HUES64 (cell line): Measurements from ENCODE around the gene SCGB1C2. TPM values are rescaled to one million over a fixed set of nuclear protein-coding genes. Genes with fewer than 3 reads are reported as not detected.
"Not testable (repeated sequence)": the region's sequence is repeated elsewhere in the genome, so short reads cannot be mapped to it uniquely, and the experiment has no call there.

Experiments
- H3K27ac ChIP-seq: 2 replicates; pipeline ENCODE4 v1.7.0; 2013; ENCODE audit warnings: low read depth, low read length, inconsistent platforms
- H3K27me3 ChIP-seq: 2 replicates; pipeline ENCODE4 v1.6.1; 2013; ENCODE audit warnings: mild to moderate bottlenecking, low read length; ENCODE audit not compliant: insufficient read depth
- H3K36me3 ChIP-seq: 2 replicates; pipeline ENCODE4 v1.6.1; 2013; ENCODE audit warnings: mild to moderate bottlenecking, low read length; ENCODE audit not compliant: insufficient read depth
- H3K4me1 ChIP-seq: 2 replicates; pipeline ENCODE4 v1.6.1; 2013; ENCODE audit warnings: mild to moderate bottlenecking, low read length, moderate library complexity; ENCODE audit not compliant: insufficient read depth
- H3K4me3 ChIP-seq: 2 replicates; pipeline ENCODE4 v1.5.1; 2013; ENCODE audit warnings: mild to moderate bottlenecking, low read length, moderate library complexity
- H3K9ac ChIP-seq: 2 replicates; pipeline ENCODE4 v1.6.1; 2013; ENCODE audit warnings: mild to moderate bottlenecking, low read depth, low read length
- H3K9me3 ChIP-seq: 2 replicates; pipeline ENCODE4 v1.6.1; 2013; ENCODE audit warnings: low read depth, low read length; ENCODE audit not compliant: insufficient read depth
- WGBS: fragments of 150-250, 120-280 bp; methylation state at CpG from one replicate; pipeline ENCODE4 v1.1.7; 2013; ENCODE audit warnings: missing lambda C conversion rate; 5-methylcytosine and 5-hydroxymethylcytosine counted together
- polyA plus RNA-seq, 2 experiments: library from polyadenylated mRNA; stranded (reverse); fragments of 50-300 nt; gene quantifications; one replicate each; pipeline ENCODE4 v1.2.3, GENCODE V29; 2013

The SCGB1C2 gene
- polyA plus RNA-seq (2013, experiment 1 of 2) = not detected
- polyA plus RNA-seq (2013, experiment 2 of 2) = not detected

DNA sequence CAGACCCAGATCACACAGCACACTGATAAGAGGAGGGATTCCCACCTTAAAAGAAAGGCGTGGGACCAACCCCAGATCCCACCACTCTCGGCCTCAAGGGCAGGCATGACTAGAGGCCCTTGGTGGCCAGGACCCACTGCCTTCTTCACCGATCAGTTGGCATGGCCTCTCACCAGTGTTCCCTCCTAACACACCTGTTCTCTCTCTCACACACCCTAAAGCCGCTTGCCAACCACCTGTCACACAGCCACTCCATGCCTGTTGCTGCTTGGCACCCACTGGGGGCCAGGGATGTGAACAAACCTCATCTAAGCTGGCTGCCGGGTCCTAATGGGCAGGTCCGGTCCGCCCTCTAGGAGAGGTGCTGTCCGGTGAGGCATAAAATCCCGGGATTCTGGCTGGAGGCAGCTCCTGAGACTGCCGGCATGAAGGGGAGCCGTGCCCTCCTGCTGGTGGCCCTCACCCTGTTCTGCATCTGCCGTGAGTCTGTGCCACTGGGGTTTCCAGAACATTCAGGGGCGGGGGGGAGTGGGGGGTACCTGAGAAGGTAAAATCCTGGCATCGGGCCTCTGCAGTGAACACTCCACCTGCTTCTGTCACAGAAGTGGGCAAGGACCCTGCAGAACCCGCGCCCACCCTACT lies at the start of gene SCGB1C2:
TSS of gene SCGB1C2 (plus strand) at position 404 of the 642 bp plus-strand sequence. CDS start at position 426, 22 bp downstream.
- not testable (repeated sequence) for H3K27ac ChIP-seq, H3K9ac ChIP-seq, H3K27me3 ChIP-seq, H3K4me1 ChIP-seq, H3K9me3 ChIP-seq, H3K4me3 ChIP-seq, H3K36me3 ChIP-seq
- 91% methylated on average over 6 of the region's 16 CpGs for WGBS

DNA sequence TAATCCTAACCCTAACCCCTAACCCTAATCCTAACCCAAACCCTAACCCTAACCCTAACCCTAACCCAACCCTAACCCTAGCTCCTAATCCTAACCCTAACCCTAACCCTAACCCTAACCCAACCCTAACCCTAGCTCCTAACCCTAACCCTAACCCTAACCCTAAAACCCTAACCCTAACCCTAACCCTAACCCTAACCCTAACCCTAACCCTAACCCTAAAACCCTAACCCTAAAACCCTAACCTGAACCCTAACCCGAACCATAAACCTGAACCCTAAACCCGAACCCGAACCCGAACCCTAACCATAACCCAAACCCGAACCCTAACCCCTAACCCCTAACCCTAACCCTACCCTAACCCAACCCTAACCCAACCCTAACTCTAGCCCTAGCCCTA lies 24.3 kb upstream of the SCGB1C2 start:
- H3K4me1 ChIP-seq, H3K9ac ChIP-seq, H3K9me3 ChIP-seq, H3K36me3 ChIP-seq, H3K27ac ChIP-seq, H3K4me3 ChIP-seq, H3K27me3 ChIP-seq: not testable (repeated sequence)
- no CpG with 5 or more reads among the region's 5 CpGs for WGBS

GRCh38 chr17:118339-118917 lies 18.9 kb upstream of the SCGB1C2 start:
- H3K4me3 ChIP-seq, H3K36me3 ChIP-seq, H3K27me3 ChIP-seq, H3K4me1 ChIP-seq, H3K9me3 ChIP-seq, H3K27ac ChIP-seq, H3K9ac ChIP-seq: not testable (repeated sequence)
- WGBS = 6% methylated on average over 13 of the region's 20 CpGs

DNA sequence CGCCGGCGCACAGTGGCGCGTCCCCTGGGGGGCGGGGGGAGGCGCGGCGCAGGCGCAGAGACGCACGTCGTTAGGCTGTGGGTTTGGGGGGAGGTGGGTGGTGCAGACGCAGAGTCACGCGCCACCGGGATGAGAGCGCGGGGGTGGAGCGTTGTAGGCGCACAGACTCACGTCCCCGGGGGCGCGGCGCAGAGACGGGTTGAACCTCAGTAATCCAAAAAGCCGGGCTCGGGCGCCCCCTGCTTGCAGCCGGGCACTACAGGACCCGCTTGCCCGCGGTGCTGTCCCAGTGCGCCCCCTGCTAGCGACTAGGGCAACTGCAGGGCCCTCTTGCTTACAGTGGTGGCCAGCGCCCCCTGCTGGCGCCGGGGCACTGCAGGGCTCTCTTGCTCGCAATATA lies 3.4 kb upstream of the SCGB1C2 start:
- not testable (repeated sequence) for H3K9me3 ChIP-seq, H3K36me3 ChIP-seq, H3K4me1 ChIP-seq, H3K27ac ChIP-seq, H3K4me3 ChIP-seq, H3K27me3 ChIP-seq, H3K9ac ChIP-seq
- 97% methylated on average over 6 of the region's 40 CpGs for WGBS

DNA sequence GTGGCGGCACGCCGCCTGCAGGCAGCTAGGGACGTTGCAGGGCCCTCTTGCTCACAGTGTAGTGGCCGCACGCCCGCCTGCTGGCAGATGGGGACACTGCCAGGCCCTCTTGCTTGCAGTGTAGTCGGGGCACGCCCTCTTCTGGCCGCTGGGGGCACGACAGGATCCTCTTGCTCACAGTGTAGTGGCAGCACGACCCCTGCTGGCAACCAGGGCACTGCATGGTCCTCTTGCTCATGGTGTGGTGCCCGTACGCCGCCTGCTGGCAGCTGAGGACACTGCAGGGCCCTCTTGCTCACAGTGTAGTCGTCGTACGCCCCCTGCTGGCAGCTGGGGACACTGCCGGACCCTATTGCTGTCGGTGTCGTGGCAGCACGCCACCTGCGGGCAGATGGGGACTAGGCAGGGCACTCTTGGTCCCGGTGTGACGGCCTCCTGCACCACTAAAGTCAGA lies 3.0 kb upstream of the SCGB1C2 start:
- not testable (repeated sequence) for H3K4me3 ChIP-seq, H3K27me3 ChIP-seq, H3K9me3 ChIP-seq, H3K27ac ChIP-seq, H3K4me1 ChIP-seq, H3K9ac ChIP-seq, H3K36me3 ChIP-seq
- WGBS = 96% methylated on average over 7 of the region's 25 CpGs

DNA sequence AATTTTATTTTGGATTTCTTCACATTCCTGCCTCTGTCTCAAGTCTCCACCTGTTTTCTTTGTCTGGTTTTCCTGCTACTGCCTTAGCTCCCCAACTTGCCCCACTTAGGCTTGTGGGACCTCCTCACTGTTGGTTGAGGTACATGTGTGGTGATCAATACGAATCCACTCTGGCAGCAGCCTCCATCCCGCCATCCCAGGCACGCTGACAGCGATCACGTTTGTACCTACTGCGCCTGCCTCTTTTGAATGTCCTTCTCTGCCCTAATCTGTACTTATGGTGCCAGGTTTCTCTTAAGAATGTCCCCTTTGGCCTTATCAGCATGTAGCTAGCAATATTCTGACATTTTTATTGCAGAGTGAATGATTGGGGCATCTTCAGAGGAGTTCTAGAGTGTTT lies 2.3 kb upstream of the SCGB1C2 start:
- H3K4me3 ChIP-seq, H3K4me1 ChIP-seq, H3K27me3 ChIP-seq, H3K36me3 ChIP-seq, H3K9ac ChIP-seq, H3K9me3 ChIP-seq, H3K27ac ChIP-seq: not testable (repeated sequence)
- WGBS = 98% methylated on average over 3 of the region's 6 CpGs

DNA sequence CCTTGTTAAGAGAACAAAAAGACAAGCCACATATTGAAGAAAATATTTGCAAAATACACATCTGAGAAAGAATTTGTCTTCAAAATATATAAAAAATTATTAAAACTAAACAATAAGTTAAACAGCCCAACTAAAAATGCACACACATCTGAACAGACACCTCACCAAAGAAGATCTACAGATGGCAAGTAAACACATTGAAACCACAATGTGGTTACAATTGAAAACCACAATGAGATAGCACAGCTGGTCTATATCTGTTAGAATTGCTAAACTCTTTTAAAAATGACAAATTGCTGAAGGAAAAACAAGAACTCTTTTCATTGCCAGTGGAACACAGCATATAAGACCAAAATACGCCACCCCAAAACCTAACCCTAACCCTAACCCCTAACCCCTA lies 1.5 kb upstream of the SCGB1C2 start:
- not testable (repeated sequence) for H3K27me3 ChIP-seq, H3K4me3 ChIP-seq, H3K4me1 ChIP-seq, H3K9ac ChIP-seq, H3K9me3 ChIP-seq, H3K27ac ChIP-seq, H3K36me3 ChIP-seq
- no CpG with 5 or more reads among the region's 1 CpG for WGBS

DNA sequence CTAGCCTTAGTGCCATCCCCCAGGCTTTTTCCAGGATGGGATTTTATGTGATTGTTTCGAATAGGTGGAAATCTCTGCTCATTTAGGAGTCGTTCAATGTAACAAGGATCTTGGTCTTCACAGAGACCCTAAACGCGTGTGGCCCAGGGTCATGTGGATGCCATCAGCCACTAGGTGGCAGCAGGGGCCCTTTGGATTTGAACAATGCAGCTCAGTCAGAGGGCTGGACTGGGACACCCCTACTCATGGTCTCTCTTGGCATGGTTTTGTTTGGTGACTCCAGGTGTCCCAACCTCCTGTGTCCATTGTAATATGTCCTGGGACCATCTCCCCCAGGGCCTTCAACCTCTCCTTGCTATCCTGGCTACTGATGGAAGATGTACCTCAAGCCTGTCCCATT lies 838 bp upstream of the SCGB1C2 start:
- H3K4me3 ChIP-seq, H3K4me1 ChIP-seq, H3K9ac ChIP-seq, H3K9me3 ChIP-seq, H3K27ac ChIP-seq, H3K36me3 ChIP-seq, H3K27me3 ChIP-seq: not testable (repeated sequence)
- 43% methylated on average over 3 of the region's 4 CpGs for WGBS

DNA sequence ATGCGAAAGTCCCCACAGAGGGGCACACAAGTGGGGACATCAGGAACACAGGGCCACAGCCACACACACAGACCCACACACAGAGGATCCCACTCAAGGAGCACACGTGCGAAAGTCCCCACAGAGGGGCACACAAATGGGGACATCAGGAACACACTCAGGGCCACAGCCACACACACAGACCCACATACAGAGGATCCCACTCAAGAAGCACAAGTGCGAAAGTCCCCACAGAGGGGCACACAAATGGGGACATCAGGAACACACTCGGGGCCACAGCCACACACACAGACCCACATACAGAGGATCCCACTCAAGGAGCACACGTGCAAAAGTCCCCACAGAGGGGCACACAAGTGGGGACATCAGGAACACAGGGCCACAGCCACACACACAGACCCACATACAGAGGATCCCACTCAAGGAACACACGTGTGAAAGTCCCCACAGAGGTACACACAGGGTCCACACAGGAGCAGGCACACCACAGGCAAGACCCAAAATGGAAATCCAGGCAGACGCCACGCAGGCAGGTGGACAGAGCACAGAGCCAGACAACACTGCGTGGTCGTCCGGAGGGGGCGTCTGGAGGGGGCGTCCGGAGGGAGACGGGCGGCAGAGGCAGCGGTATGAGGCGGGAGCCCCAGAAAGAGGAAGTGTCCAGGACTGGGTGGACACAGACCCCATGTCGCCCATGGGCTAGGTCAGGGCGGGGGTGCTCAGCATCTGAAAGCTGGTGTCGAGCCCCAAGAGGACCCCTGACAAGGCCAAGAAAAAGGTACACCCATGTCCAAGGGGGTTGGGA lies 2.2 kb downstream of the SCGB1C2 start:
- H3K27ac ChIP-seq, H3K9me3 ChIP-seq, H3K4me3 ChIP-seq, H3K36me3 ChIP-seq, H3K4me1 ChIP-seq, H3K9ac ChIP-seq: not testable (repeated sequence)
- 77% methylated on average over 15 of the region's 22 CpGs for WGBS
- H3K27me3 ChIP-seq = peaks cover 18% of the 10 kb centered on the region

DNA sequence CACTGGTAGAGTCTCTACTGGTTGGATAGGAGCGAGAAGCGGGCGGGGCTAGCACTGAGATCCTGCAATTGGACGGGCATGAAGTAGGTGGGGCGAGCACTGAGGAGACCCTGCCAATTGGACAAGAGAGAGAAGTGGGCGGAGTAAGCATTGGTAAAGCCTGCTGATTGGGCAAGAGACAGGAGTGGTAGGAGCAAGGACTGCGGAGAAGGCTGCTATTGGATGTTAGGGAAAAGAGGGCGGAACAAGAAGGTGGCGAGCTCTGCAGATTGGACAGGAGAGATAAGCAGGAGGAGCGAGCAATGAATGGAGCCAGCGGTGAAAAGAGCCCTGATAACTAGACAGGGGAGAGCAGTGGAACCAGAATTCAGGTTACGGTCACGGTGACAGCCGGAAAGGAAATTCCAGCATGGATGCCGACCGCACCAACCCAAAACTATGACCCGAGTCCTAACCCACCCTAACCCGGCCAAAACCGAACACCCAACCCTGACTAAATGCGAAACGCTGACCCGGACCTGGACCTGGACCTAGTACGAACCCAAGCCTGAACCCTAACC lies 4.8 kb downstream of the SCGB1C2 start:
- H3K27ac ChIP-seq = no peak overlapping the region
- WGBS = 93% methylated on average over 23 of the region's 23 CpGs
- peaks cover 18% of the 10 kb centered on the region for H3K27me3 ChIP-seq
- H3K9ac ChIP-seq = no peak overlapping the region
- no peaks in the 10 kb centered on the region for H3K9me3 ChIP-seq
- no peaks in the 10 kb centered on the region for H3K4me1 ChIP-seq
- H3K36me3 ChIP-seq = no peaks in the 10 kb centered on the region
- H3K4me3 ChIP-seq = no peak overlapping the region
